ENCODE measurements around the gene PTPRR. TPM values are rescaled to one million over a fixed set of nuclear protein-coding genes. Genes with fewer than 3 reads are reported as not detected.

Gene PTPRR
- polyA plus RNA-seq, 1 of the 3 experiments (the other 2 are of a cell fraction): 1.4 TPM

- whole genome bisulfite sequencing (ENCODE audit: low lambda C conversion rate): 42% methylated on average over 2 of the region's 2 CpGs
- TF ChIP-seq ELF1 (IDR thresholded peaks at IDR 0.05) (no peak), USF1 (IDR thresholded peaks at IDR 0.05; ENCODE audit: borderline replicate concordance, low read depth) (no peak), SIN3A (IDR thresholded peaks at IDR 0.05; ENCODE audit: borderline replicate concordance, low read depth, low read length) (no peak), FOSL2 (IDR thresholded peaks at IDR 0.05; ENCODE audit: borderline replicate concordance, low read depth) (no peak), RAD21 (IDR thresholded peaks at IDR 0.05; ENCODE audit: low read length) (no peak)
- DNase-seq: no peak
Observed at GRCh38 chr12:70835948-70836347, 84.6 kb downstream of the PTPRR start.

GRCh38 chr12:70831543-70831942 lies 89.0 kb downstream of the PTPRR start:
- H3K79me2 ChIP-seq (ENCODE audit: insufficient read depth): no peaks in the 10 kb centered on the region
- 30% methylated on average over 2 of the region's 2 CpGs for WGBS (ENCODE audit: low lambda C conversion rate)
- H3K4me3 ChIP-seq (ENCODE audit: low read depth in 2 of 2, low read length in 1 of 2): no peak overlapping the region
- TF ChIP-seq RFX5 (IDR thresholded peaks at IDR 0.05; ENCODE audit: low read length) (no peak), CTCF (IDR thresholded peaks at IDR 0.05) (no peak), EZH2phosphoT487 (IDR thresholded peaks at IDR 0.05; ENCODE audit: borderline replicate concordance, low read depth) (no peak), SIN3A (IDR thresholded peaks at IDR 0.05; ENCODE audit: borderline replicate concordance, low read depth, low read length) (no peak), IRF3 (IDR thresholded peaks at IDR 0.05; ENCODE audit: low read depth, low read length) (no peak), RXRA (IDR thresholded peaks at IDR 0.05; ENCODE audit: borderline replicate concordance, low read depth) (no peak), TCF12 (IDR thresholded peaks at IDR 0.05) (no peak), ELF1 (IDR thresholded peaks at IDR 0.05) (no peak), POLR2AphosphoS5 (IDR thresholded peaks at IDR 0.05; ENCODE audit: low read depth, low read length) (no peak)
- no peaks in the 10 kb centered on the region for H4K20me1 ChIP-seq (ENCODE audit: insufficient read depth)
- H3K4me2 ChIP-seq: no peak overlapping the region
- no peaks in the 10 kb centered on the region for H3K36me3 ChIP-seq (replicated peaks in 1 of 2; ENCODE audit: control insufficient read depth in 1 of 2, insufficient read depth in 2 of 2, low read length in 1 of 2)
- H2AFZ ChIP-seq (ENCODE audit: low read depth): no peak overlapping the region
- H3K27ac ChIP-seq (ENCODE audit: low read depth in 2 of 2, low read length in 1 of 2): no peak overlapping the region
- ChIA-PET POLR2A (no interaction called here), CTCF (interaction anchor here (1.2 to 2.5 kb wide), 3 partner anchors 14 to 966 kb away, joined by 3 to 7 read pairs (median 4); no protein-coding TSS in a partner anchor)
- H3K4me1 ChIP-seq (ENCODE audit: control insufficient read depth in 1 of 2, insufficient read depth in 2 of 2, low read depth in 1 of 2, low read length in 1 of 2): peaks cover 0 to 2% of the 10 kb centered on the region in 2 experiments; a peak in 2 of 4 replicates
- no peak overlapping the region for H3K9ac ChIP-seq
- H3K9me2 ChIP-seq: no peaks in the 10 kb centered on the region
- no peaks in the 10 kb centered on the region for H3K9me3 ChIP-seq
- DNase-seq: no peak
- H3F3A ChIP-seq (replicated peaks; ENCODE audit: insufficient read depth): no peaks in the 10 kb centered on the region
- no peaks in the 10 kb centered on the region for H3K27me3 ChIP-seq (ENCODE audit: insufficient read depth)

More at GRCh38 chr12:70835948-70836347, 84.6 kb downstream of the PTPRR start:
- Histone ChIP-seq H3K4me1 (ENCODE audit: control insufficient read depth in 1 of 2, insufficient read depth in 2 of 2, low read depth in 1 of 2, low read length in 1 of 2) (no peaks in the 10 kb centered on the region; a peak in 2 of 4 replicates), H3K4me2 (no peak overlapping the region), H3K9ac (no peak overlapping the region), H3K27me3 (ENCODE audit: insufficient read depth) (no peaks in the 10 kb centered on the region), H3K9me3 (no peaks in the 10 kb centered on the region), H3K27ac (ENCODE audit: low read depth in 2 of 2, low read length in 1 of 2) (no peak overlapping the region), H3K9me2 (no peaks in the 10 kb centered on the region), H3K4me3 (ENCODE audit: low read depth in 2 of 2, low read length in 1 of 2) (no peak overlapping the region), H3F3A (replicated peaks; ENCODE audit: insufficient read depth) (no peaks in the 10 kb centered on the region), H3K79me2 (ENCODE audit: insufficient read depth) (no peaks in the 10 kb centered on the region), H2AFZ (ENCODE audit: low read depth) (no peak overlapping the region), H4K20me1 (ENCODE audit: insufficient read depth) (no peaks in the 10 kb centered on the region), H3K36me3 (replicated peaks in 1 of 2; ENCODE audit: control insufficient read depth in 1 of 2, insufficient read depth in 2 of 2, low read length in 1 of 2) (no peaks in the 10 kb centered on the region)
- POLR2A ChIA-PET: no interaction called here
- CTCF ChIA-PET: interaction anchor here (1.7 to 1.8 kb wide), 2 partner anchors 103 to 556 kb away, joined by 4 read pairs; no protein-coding TSS in a partner anchor
